ENCODE measurements around the gene SPAG4.

DNA sequence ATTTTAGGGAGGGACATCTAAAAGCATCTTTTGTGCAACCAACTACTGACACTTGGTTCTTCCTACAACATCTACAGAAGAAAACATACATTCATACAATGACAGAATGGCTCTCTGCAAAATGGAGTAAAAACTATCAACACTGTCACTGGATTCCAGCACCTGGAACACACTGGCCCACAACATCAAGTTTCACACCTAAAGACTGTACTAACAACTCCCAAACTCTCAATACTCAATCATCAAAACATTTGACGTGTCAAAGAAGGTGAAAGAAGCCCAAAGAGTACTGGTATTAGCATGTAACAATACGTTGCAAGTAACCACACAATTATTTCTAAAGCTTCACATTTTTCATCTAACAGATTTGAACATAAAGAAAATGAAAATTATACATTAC, 46.9 kb downstream of the SPAG4 start:
- no peak for TF ChIP-seq EZH2 (IDR thresholded peaks at IDR 0.05; ENCODE audit: insufficient read depth, low read length)
- TF ChIP-seq, protein P1, sequence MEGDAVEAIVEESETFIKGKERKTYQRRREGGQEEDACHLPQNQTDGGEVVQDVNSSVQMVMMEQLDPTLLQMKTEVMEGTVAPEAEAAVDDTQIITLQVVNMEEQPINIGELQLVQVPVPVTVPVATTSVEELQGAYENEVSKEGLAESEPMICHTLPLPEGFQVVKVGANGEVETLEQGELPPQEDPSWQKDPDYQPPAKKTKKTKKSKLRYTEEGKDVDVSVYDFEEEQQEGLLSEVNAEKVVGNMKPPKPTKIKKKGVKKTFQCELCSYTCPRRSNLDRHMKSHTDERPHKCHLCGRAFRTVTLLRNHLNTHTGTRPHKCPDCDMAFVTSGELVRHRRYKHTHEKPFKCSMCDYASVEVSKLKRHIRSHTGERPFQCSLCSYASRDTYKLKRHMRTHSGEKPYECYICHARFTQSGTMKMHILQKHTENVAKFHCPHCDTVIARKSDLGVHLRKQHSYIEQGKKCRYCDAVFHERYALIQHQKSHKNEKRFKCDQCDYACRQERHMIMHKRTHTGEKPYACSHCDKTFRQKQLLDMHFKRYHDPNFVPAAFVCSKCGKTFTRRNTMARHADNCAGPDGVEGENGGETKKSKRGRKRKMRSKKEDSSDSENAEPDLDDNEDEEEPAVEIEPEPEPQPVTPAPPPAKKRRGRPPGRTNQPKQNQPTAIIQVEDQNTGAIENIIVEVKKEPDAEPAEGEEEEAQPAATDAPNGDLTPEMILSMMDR (IDR thresholded peaks at IDR 0.05; ENCODE audit: insufficient read depth, low read depth, low read length): no peak

Measured in astrocyte (in vitro differentiated cells and primary cell).